ENCODE results near the gene FAM20C. TPM values are rescaled to one million over a fixed set of nuclear protein-coding genes. Genes with fewer than 3 reads are reported as not detected.
A peak's percentile ranks its signal among the peaks of the same experiment; 100 is the strongest.

Gene FAM20C
- total RNA-seq (2014; rRNA removed; shearing (Covaris generic)) = 12.8 and 14.8 TPM in 2 replicates

GRCh38 chr7:191981-192649 lies at the start of gene FAM20C:
Gene FAM20C (plus strand): TSS chr7:192571. CDS start chr7:193200, 629 bp downstream.
- in situ Hi-C loops (cut with HindIII; ENCODE audit: low sequenced_read_pairs) = no loop called here

GRCh38 chr7:143145-143751 lies 49.1 kb upstream of the FAM20C start:
- no peak for DNase-seq (ENCODE audit: low spot score)
- in situ Hi-C loops (cut with HindIII; ENCODE audit: low sequenced_read_pairs) = no loop called here

More at GRCh38 chr7:191981-192649, at the start of gene FAM20C:
- peak; percentile 61 for DNase-seq (ENCODE audit: low spot score)

GRCh38 chr7:143811-144453 lies 48.4 kb upstream of the FAM20C start:
- in situ Hi-C loops (cut with HindIII; ENCODE audit: low sequenced_read_pairs) = no loop called here
- DNase-seq (ENCODE audit: low spot score) = no peak

GRCh38 chr7:144454-144826 lies 47.9 kb upstream of the FAM20C start:
- no peak for DNase-seq (ENCODE audit: low spot score)
- in situ Hi-C loops (cut with HindIII; ENCODE audit: low sequenced_read_pairs) = no loop called here

GRCh38 chr7:145863-146262 lies 46.5 kb upstream of the FAM20C start:
- DNase-seq (ENCODE audit: low spot score) = no peak
- in situ Hi-C loops (cut with HindIII; ENCODE audit: low sequenced_read_pairs) = no loop called here

- DNase-seq (ENCODE audit: low spot score) = no peak
- in situ Hi-C loops (cut with HindIII; ENCODE audit: low sequenced_read_pairs) = no loop called here
Measured at GRCh38 chr7:148543-148931, 43.8 kb upstream of the FAM20C start.

- DNase-seq (ENCODE audit: low spot score) = peak; percentile 99
- in situ Hi-C loops (cut with HindIII; ENCODE audit: low sequenced_read_pairs) = no loop called here
Measured at GRCh38 chr7:148932-149790, 43.2 kb upstream of the FAM20C start.

- in situ Hi-C loops (cut with HindIII; ENCODE audit: low sequenced_read_pairs) = no loop called here
- DNase-seq (ENCODE audit: low spot score) = no peak
Measured at GRCh38 chr7:149791-150636, 42.4 kb upstream of the FAM20C start.

- DNase-seq (ENCODE audit: low spot score) = no peak
- in situ Hi-C loops (cut with HindIII; ENCODE audit: low sequenced_read_pairs) = no loop called here
Measured at GRCh38 chr7:150811-151221, 41.6 kb upstream of the FAM20C start.

- in situ Hi-C loops (cut with HindIII; ENCODE audit: low sequenced_read_pairs) = no loop called here
- DNase-seq (ENCODE audit: low spot score) = no peak
Measured at GRCh38 chr7:151346-152050, 40.9 kb upstream of the FAM20C start.

GRCh38 chr7:152702-153391 lies 39.5 kb upstream of the FAM20C start:
- in situ Hi-C loops (cut with HindIII; ENCODE audit: low sequenced_read_pairs) = no loop called here
- DNase-seq (ENCODE audit: low spot score) = no peak

GRCh38 chr7:153604-154003 lies 38.8 kb upstream of the FAM20C start:
- no peak for DNase-seq (ENCODE audit: low spot score)
- in situ Hi-C loops (cut with HindIII; ENCODE audit: low sequenced_read_pairs) = no loop called here

GRCh38 chr7:154096-154799 lies 38.1 kb upstream of the FAM20C start:
- in situ Hi-C loops (cut with HindIII; ENCODE audit: low sequenced_read_pairs) = no loop called here
- DNase-seq (ENCODE audit: low spot score) = no peak

GRCh38 chr7:155469-155900 lies 36.9 kb upstream of the FAM20C start:
- no peak for DNase-seq (ENCODE audit: low spot score)
- in situ Hi-C loops (cut with HindIII; ENCODE audit: low sequenced_read_pairs) = no loop called here

- DNase-seq (ENCODE audit: low spot score) = peak; percentile 43
- in situ Hi-C loops (cut with HindIII; ENCODE audit: low sequenced_read_pairs) = no loop called here
Measured at GRCh38 chr7:156111-157007, 36.0 kb upstream of the FAM20C start.

- in situ Hi-C loops (cut with HindIII; ENCODE audit: low sequenced_read_pairs) = no loop called here
- peak; percentile 6 for DNase-seq (ENCODE audit: low spot score)
Measured at GRCh38 chr7:157008-157310, 35.4 kb upstream of the FAM20C start.
